HUES64 (cell line): ENCODE results near the gene PLCL1.
"Not testable (repeated sequence)": the region's sequence is repeated elsewhere in the genome, so short reads cannot be mapped to it uniquely, and the experiment has no call there.

Source experiments
- H3K27ac ChIP-seq: 2 replicates; pipeline ENCODE4 v1.7.0; 2013; ENCODE audit warnings: low read depth, low read length, inconsistent platforms
- H3K27me3 ChIP-seq: 2 replicates; pipeline ENCODE4 v1.6.1; 2013; ENCODE audit warnings: mild to moderate bottlenecking, low read length; ENCODE audit not compliant: insufficient read depth
- H3K36me3 ChIP-seq: 2 replicates; pipeline ENCODE4 v1.6.1; 2013; ENCODE audit warnings: mild to moderate bottlenecking, low read length; ENCODE audit not compliant: insufficient read depth
- H3K4me1 ChIP-seq: 2 replicates; pipeline ENCODE4 v1.6.1; 2013; ENCODE audit warnings: mild to moderate bottlenecking, low read length, moderate library complexity; ENCODE audit not compliant: insufficient read depth
- H3K4me3 ChIP-seq: 2 replicates; pipeline ENCODE4 v1.5.1; 2013; ENCODE audit warnings: mild to moderate bottlenecking, low read length, moderate library complexity
- H3K9ac ChIP-seq: 2 replicates; pipeline ENCODE4 v1.6.1; 2013; ENCODE audit warnings: mild to moderate bottlenecking, low read depth, low read length
- H3K9me3 ChIP-seq: 2 replicates; pipeline ENCODE4 v1.6.1; 2013; ENCODE audit warnings: low read depth, low read length; ENCODE audit not compliant: insufficient read depth
- WGBS: fragments of 150-250, 120-280 bp; methylation state at CpG from one replicate; pipeline ENCODE4 v1.1.7; 2013; ENCODE audit warnings: missing lambda C conversion rate; 5-methylcytosine and 5-hydroxymethylcytosine counted together

PLCL1 gene

GRCh38 chr2:197813093-197813787 is 8.8 kb downstream of the PLCL1 start:
- Histone ChIP-seq H3K9ac (no peak overlapping the region), H3K36me3 (no peaks in the 10 kb centered on the region), H3K27me3 (peaks cover 5% of the 10 kb centered on the region; the same call in 1 of the 2 replicates), H3K9me3 (no peaks in the 10 kb centered on the region), H3K27ac (no peak overlapping the region), H3K4me1 (no peaks in the 10 kb centered on the region), H3K4me3 (no peak overlapping the region)
- 42% methylated on average over 2 of the region's 3 CpGs for WGBS

GRCh38 chr2:197814526-197814925 is 10.1 kb downstream of the PLCL1 start:
- Histone ChIP-seq H3K27ac (no peak overlapping the region), H3K9me3 (no peaks in the 10 kb centered on the region), H3K27me3 (no peaks in the 10 kb centered on the region), H3K36me3 (no peaks in the 10 kb centered on the region), H3K4me3 (no peak overlapping the region), H3K4me1 (no peaks in the 10 kb centered on the region), H3K9ac (no peak overlapping the region)
- 93% methylated on average over 1 of the region's 2 CpGs for WGBS

- Histone ChIP-seq H3K27ac (no peak overlapping the region), H3K9ac (no peak overlapping the region), H3K27me3 (no peaks in the 10 kb centered on the region), H3K4me3 (no peak overlapping the region), H3K4me1 (no peaks in the 10 kb centered on the region; the same call in 1 of the 2 replicates), H3K36me3 (no peaks in the 10 kb centered on the region), H3K9me3 (no peaks in the 10 kb centered on the region)
- WGBS: 92% methylated on average over 2 of the region's 2 CpGs
Measured at GRCh38 chr2:197821550-197822289, 17.3 kb downstream of the PLCL1 start.

- no peaks in the 10 kb centered on the region for H3K36me3 ChIP-seq
- H3K4me1 ChIP-seq: no peaks in the 10 kb centered on the region; the same call in 1 of the 2 replicates
- no peaks in the 10 kb centered on the region for H3K9me3 ChIP-seq
- H3K27me3 ChIP-seq: no peaks in the 10 kb centered on the region
- 97% methylated on average over 2 of the region's 2 CpGs for WGBS
- no peak overlapping the region for H3K4me3 ChIP-seq
- H3K9ac ChIP-seq: no peak overlapping the region
- H3K27ac ChIP-seq: no peak overlapping the region
Measured at GRCh38 chr2:197822333-197822732, 17.9 kb downstream of the PLCL1 start.

- H3K27me3 ChIP-seq: no peaks in the 10 kb centered on the region
- H3K27ac ChIP-seq: no peak overlapping the region
- H3K36me3 ChIP-seq: no peaks in the 10 kb centered on the region
- H3K9me3 ChIP-seq: no peaks in the 10 kb centered on the region
- 91% methylated on average over 2 of the region's 2 CpGs for WGBS
- H3K4me1 ChIP-seq: no peaks in the 10 kb centered on the region; the same call in 1 of the 2 replicates
- no peak overlapping the region for H3K9ac ChIP-seq
- H3K4me3 ChIP-seq: no peak overlapping the region
Measured at GRCh38 chr2:197827618-197828017, 23.2 kb downstream of the PLCL1 start.

- 100% methylated on average over 1 of the region's 1 CpG for WGBS
- Histone ChIP-seq H3K36me3 (no peaks in the 10 kb centered on the region), H3K4me1 (no peaks in the 10 kb centered on the region; the same call in 1 of the 2 replicates), H3K4me3 (no peak overlapping the region), H3K27ac (no peak overlapping the region), H3K9me3 (no peaks in the 10 kb centered on the region), H3K27me3 (no peaks in the 10 kb centered on the region), H3K9ac (no peak overlapping the region)
Measured at GRCh38 chr2:197828464-197829135, 24.2 kb downstream of the PLCL1 start.

GRCh38 chr2:197834771-197835170 is 30.4 kb downstream of the PLCL1 start:
- not testable (repeated sequence) for H3K27ac ChIP-seq, H3K9ac ChIP-seq, H3K36me3 ChIP-seq, H3K9me3 ChIP-seq, H3K27me3 ChIP-seq, H3K4me1 ChIP-seq, H3K4me3 ChIP-seq
- WGBS: 100% methylated on average over 2 of the region's 2 CpGs

GRCh38 chr2:197835293-197835692 is 30.9 kb downstream of the PLCL1 start:
- Histone ChIP-seq H3K36me3 (no peaks in the 10 kb centered on the region), H3K9ac (no peak overlapping the region), H3K27ac (no peak overlapping the region), H3K27me3 (no peaks in the 10 kb centered on the region), H3K4me1 (no peaks in the 10 kb centered on the region), H3K9me3 (no peaks in the 10 kb centered on the region), H3K4me3 (no peak overlapping the region)
- 74% methylated on average over 4 of the region's 4 CpGs for WGBS

- Histone ChIP-seq H3K27ac (no peak overlapping the region), H3K9me3 (no peaks in the 10 kb centered on the region), H3K36me3 (no peaks in the 10 kb centered on the region), H3K4me1 (no peaks in the 10 kb centered on the region), H3K9ac (no peak overlapping the region), H3K27me3 (no peaks in the 10 kb centered on the region), H3K4me3 (no peak overlapping the region)
- 93% methylated on average over 5 of the region's 5 CpGs for WGBS
Measured at GRCh38 chr2:197838036-197838435, 33.6 kb downstream of the PLCL1 start.

- WGBS: 91% methylated on average over 2 of the region's 2 CpGs
- Histone ChIP-seq H3K9ac (no peak overlapping the region), H3K36me3 (no peaks in the 10 kb centered on the region), H3K9me3 (no peaks in the 10 kb centered on the region), H3K4me1 (no peaks in the 10 kb centered on the region), H3K27me3 (no peaks in the 10 kb centered on the region), H3K4me3 (no peak overlapping the region), H3K27ac (no peak overlapping the region)
Measured at GRCh38 chr2:197838579-197838978, 34.2 kb downstream of the PLCL1 start.

- H3K36me3 ChIP-seq: no peaks in the 10 kb centered on the region
- WGBS: 93% methylated on average over 5 of the region's 5 CpGs
- no peaks in the 10 kb centered on the region for H3K4me1 ChIP-seq
- no peak overlapping the region for H3K27ac ChIP-seq
- H3K4me3 ChIP-seq: no peak overlapping the region
- no peaks in the 10 kb centered on the region for H3K27me3 ChIP-seq
- H3K9me3 ChIP-seq: no peaks in the 10 kb centered on the region
- H3K9ac ChIP-seq: no peak overlapping the region
Measured at GRCh38 chr2:197839327-197839726, 34.9 kb downstream of the PLCL1 start.
